PFSK-1 (cell line): ENCODE data around the gene MUS81.

Experiments used
- POLR2AphosphoS5 ChIP-seq: IDR thresholded peaks from 2 replicates; pipeline ENCODE4 v1.6.1; 2012; ENCODE audit warnings: low read depth, mild to moderate bottlenecking, control low read depth, low read length, moderate library complexity
- SIN3A ChIP-seq: IDR thresholded peaks from 2 replicates; pipeline ENCODE4 v1.6.1; 2012; ENCODE audit warnings: mild to moderate bottlenecking, low read length, moderate library complexity, borderline replicate concordance; ENCODE audit not compliant: insufficient read depth
- TAF1 ChIP-seq: IDR thresholded peaks from 2 replicates; pipeline ENCODE4 v1.6.1; 2012; ENCODE audit warnings: low read length, control low read depth, borderline replicate concordance; ENCODE audit not compliant: insufficient read depth
- TF ChIP-seq, protein P1 (sequence below), 2 experiments: IDR thresholded peaks; 2 replicates each; pipeline versions ENCODE4 v1.6.1 to v1.8.0; 2011 to 2012; ENCODE audit warnings: low read depth in 2 of 2, low read length in 2 of 2, control low read depth in 1 of 2, inconsistent platforms in 1 of 2, mild to moderate bottlenecking in 1 of 2, moderate library complexity in 1 of 2; ENCODE audit not compliant: insufficient read depth in 1 of 2

DNA sequence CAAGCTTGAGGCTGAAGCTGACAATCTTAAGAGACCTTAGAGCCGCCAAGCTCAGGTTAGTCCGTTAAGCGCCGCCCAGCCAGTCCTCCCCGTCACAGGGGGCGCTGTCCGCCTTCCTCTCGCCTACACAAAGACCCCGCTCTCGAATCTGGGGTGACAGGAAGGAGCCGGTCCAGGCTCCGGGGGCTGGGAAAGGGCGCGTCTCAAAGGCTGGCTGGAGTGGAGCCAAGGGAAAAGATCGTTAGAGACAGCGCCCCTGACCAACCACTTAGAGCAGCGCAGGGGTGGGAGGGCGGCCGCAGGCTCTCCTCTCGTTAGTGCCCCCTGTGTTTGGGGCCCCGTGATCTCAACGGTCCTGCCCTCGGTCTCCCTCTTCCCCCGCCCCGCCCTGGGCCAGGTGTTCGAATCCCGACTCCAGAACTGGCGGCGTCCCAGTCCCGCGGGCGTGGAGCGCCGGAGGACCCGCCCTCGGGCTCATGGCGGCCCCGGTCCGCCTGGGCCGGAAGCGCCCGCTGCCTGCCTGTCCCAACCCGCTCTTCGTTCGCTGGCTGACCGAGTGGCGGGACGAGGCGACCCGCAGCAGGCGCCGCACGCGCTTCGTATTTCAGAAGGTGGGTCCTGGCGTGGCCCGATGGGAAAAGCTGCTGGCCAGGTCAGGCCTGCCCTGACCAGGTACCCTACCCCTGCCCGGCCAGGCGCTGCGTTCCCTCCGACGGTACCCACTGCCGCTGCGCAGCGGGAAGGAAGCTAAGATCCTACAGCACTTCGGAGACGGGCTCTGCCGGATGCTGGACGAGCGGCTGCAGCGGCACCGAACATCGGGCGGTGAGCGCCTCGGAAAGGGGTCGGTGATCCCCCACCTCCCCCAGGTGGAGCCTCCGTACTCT lies at the start of gene MUS81:
- TF ChIP-seq SIN3A (peak; percentile 7; the same call in 1 of the 2 replicates), POLR2AphosphoS5 (peak; percentile 65; the same call in 1 of the 2 replicates), TAF1 (peak; percentile 67)
- TF ChIP-seq, protein P1, sequence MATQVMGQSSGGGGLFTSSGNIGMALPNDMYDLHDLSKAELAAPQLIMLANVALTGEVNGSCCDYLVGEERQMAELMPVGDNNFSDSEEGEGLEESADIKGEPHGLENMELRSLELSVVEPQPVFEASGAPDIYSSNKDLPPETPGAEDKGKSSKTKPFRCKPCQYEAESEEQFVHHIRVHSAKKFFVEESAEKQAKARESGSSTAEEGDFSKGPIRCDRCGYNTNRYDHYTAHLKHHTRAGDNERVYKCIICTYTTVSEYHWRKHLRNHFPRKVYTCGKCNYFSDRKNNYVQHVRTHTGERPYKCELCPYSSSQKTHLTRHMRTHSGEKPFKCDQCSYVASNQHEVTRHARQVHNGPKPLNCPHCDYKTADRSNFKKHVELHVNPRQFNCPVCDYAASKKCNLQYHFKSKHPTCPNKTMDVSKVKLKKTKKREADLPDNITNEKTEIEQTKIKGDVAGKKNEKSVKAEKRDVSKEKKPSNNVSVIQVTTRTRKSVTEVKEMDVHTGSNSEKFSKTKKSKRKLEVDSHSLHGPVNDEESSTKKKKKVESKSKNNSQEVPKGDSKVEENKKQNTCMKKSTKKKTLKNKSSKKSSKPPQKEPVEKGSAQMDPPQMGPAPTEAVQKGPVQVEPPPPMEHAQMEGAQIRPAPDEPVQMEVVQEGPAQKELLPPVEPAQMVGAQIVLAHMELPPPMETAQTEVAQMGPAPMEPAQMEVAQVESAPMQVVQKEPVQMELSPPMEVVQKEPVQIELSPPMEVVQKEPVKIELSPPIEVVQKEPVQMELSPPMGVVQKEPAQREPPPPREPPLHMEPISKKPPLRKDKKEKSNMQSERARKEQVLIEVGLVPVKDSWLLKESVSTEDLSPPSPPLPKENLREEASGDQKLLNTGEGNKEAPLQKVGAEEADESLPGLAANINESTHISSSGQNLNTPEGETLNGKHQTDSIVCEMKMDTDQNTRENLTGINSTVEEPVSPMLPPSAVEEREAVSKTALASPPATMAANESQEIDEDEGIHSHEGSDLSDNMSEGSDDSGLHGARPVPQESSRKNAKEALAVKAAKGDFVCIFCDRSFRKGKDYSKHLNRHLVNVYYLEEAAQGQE (IDR thresholded peaks at IDR 0.05; ENCODE audit: insufficient read depth in 1 of 2, low read depth in 2 of 2, low read length in 2 of 2), result no peak
